Measurements from ENCODE around the gene GPR35. TPM values are rescaled to one million over a fixed set of nuclear protein-coding genes. Genes with fewer than 3 reads are reported as not detected.

GPR35 gene
- total RNA-seq, 4 donors from 2014 or later: 1.8 to 4.0 (median 2.2) TPM

GRCh38 chr2:240601061-240601830 is 24.0 kb upstream of the GPR35 start:
- no peaks in the 10 kb centered on the region for H3K9me3 ChIP-seq
- TF ChIP-seq POLR2AphosphoS5 (IDR thresholded peaks at IDR 0.05) (no peak), POLR2A (IDR thresholded peaks at IDR 0.05; ENCODE audit: low read depth) (no peak), CTCF (IDR thresholded peaks at IDR 0.05) (no peak)
- WGBS: 70% methylated on average over 11 of the region's 20 CpGs
- peaks cover 16 to 52% (median 39%) of the 10 kb centered on the region in 4 donors for H3K36me3 ChIP-seq
- H3K27me3 ChIP-seq: no peaks in the 10 kb centered on the region
- intact Hi-C loops (cut with DNase I): no loop called here
- no peak overlapping the region for H3K27ac ChIP-seq (replicated peaks in 1 of 4)
- H3K4me1 ChIP-seq: peaks cover 7 to 18% (median 13%) of the 10 kb centered on the region in 4 donors
- no peak overlapping the region for H3K4me3 ChIP-seq
- DNase-seq (ENCODE audit: extremely low spot score): no peak

GRCh38 chr2:240601831-240602160 is 23.5 kb upstream of the GPR35 start:
- TF ChIP-seq EP300 (IDR thresholded peaks at IDR 0.05) (no peak), POLR2AphosphoS5 (IDR thresholded peaks at IDR 0.05) (no peak), CTCF (IDR thresholded peaks at IDR 0.05) (no peak), POLR2A (IDR thresholded peaks at IDR 0.05; ENCODE audit: low read depth) (no peak)
- H3K4me1 ChIP-seq: peaks cover 2 to 12% (median 8%) of the 10 kb centered on the region in 4 donors
- H3K27me3 ChIP-seq: no peaks in the 10 kb centered on the region
- H3K36me3 ChIP-seq: peaks cover 16 to 47% (median 37%) of the 10 kb centered on the region in 4 donors
- no peak overlapping the region for H3K4me3 ChIP-seq
- intact Hi-C loops (cut with DNase I): no loop called here
- H3K9me3 ChIP-seq: no peaks in the 10 kb centered on the region
- WGBS: 91% methylated on average over 6 of the region's 11 CpGs
- H3K27ac ChIP-seq (replicated peaks in 1 of 4): no peak overlapping the region
- DNase-seq (ENCODE audit: extremely low spot score): no peak

- H3K4me1 ChIP-seq: peaks cover 0 to 8% (median 6%) of the 10 kb centered on the region in 4 donors
- no peaks in the 10 kb centered on the region for H3K9me3 ChIP-seq
- H3K27ac ChIP-seq (replicated peaks in 1 of 4): no peak overlapping the region
- TF ChIP-seq EP300 (IDR thresholded peaks at IDR 0.05) (no peak), CTCF (IDR thresholded peaks at IDR 0.05) (no peak)
- DNase-seq (ENCODE audit: extremely low spot score): no peak
- no peak overlapping the region for H3K4me3 ChIP-seq
- 91% methylated on average over 28 of the region's 32 CpGs for WGBS
- peaks cover 16 to 40% (median 32%) of the 10 kb centered on the region in 4 donors for H3K36me3 ChIP-seq
- H3K27me3 ChIP-seq: no peaks in the 10 kb centered on the region
- intact Hi-C loops (cut with DNase I): no loop called here
Observed at GRCh38 chr2:240602266-240603050, 22.8 kb upstream of the GPR35 start.

- Histone ChIP-seq H3K27me3 (no peaks in the 10 kb centered on the region), H3K4me1 (peaks cover 0 to 8% (median 6%) of the 10 kb centered on the region in 4 donors), H3K9me3 (no peaks in the 10 kb centered on the region), H3K27ac (replicated peaks in 1 of 4) (no peak overlapping the region), H3K36me3 (peaks cover 8 to 32% (median 24%) of the 10 kb centered on the region in 4 donors), H3K4me3 (no peak overlapping the region)
- intact Hi-C loops (cut with DNase I): no loop called here
- TF ChIP-seq EP300 (IDR thresholded peaks at IDR 0.05) (no peak), POLR2AphosphoS5 (IDR thresholded peaks at IDR 0.05) (no peak), POLR2A (IDR thresholded peaks at IDR 0.05; ENCODE audit: low read depth) (no peak), CTCF (IDR thresholded peaks at IDR 0.05) (no peak)
- DNase-seq (ENCODE audit: extremely low spot score): no peak
- WGBS: 89% methylated on average over 13 of the region's 22 CpGs
Observed at GRCh38 chr2:240603081-240603835, 22.0 kb upstream of the GPR35 start.
